DMS 273 (cell line): ENCODE measurements around the gene SUSD4.
"Not testable (repeated sequence)": the region's sequence is repeated elsewhere in the genome, so short reads cannot be mapped to it uniquely, and the experiment has no call there.

Experiments
- DNase-seq: peaks from one replicate; lab custom pipeline; 2025; ENCODE audit not compliant: unreplicated experiment; lab: John Stamatoyannopoulos, UW

Gene SUSD4

GRCh38 chr1:223257856-223258550 lies 106.0 kb downstream of the SUSD4 start:
- DNase-seq: no peak

DNA sequence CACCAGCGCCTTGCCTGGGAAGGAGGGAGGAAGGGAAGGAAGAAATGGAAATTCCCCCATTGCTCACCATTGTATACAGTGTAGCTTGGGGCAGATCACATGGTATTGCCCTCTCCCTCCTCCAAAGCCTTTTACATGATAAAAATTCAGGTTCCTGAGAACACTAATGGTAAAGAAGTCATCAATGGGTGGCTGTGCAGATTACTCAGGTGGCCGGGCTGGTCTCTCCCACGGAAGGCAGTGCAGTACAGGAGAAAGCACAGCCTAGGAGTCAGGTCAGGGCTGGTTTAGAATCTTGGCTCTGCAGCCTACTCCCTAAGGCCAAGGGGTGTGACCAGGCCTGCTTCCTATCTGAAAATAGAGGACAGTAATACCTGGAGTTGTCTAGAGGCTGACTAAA lies 107.9 kb downstream of the SUSD4 start:
- no peak for DNase-seq

DNA sequence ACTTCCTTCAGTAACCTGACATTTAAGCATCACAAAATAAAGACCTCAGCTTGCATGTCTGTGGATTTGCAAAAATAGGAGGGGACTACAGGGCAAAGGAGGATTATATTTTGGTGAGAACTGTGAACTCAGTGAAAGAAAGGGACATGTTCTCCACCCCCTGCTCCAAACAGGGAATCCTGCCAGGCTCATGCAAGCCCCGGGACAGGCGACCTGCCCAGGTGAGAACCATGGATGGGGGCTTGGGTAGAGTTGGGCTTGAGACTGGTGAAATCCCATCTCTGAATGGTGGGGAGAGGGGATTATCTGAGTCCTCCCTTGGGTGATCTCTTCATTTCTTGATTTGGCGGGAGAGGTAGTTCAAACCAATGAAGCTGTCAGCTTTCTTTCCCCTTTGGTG lies 110.1 kb downstream of the SUSD4 start:
- DNase-seq: no peak

GRCh38 chr1:223251387-223251786 lies 112.6 kb downstream of the SUSD4 start:
- not testable (repeated sequence) for DNase-seq

DNA sequence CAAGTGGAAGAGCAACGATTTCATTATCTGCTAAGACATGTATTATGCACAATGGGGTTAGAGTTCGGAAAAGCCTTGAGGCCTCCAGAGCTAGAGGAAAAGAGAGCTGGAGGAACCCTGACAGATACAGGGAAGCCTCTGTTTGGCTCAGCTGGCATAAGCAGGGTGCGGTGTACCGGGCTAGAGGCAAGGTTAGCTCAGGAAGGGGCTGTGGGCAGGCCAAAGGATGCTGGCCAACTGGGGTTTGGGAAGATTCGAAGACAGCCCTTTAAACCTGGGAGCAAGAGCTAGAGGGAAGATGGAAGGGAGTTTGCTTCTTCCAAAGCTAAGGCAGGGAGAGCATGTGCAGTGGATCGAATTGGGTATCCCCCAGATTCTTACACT lies 113.4 kb downstream of the SUSD4 start:
- DNase-seq: no peak

- peak; percentile 52 for DNase-seq
Observed at GRCh38 chr1:223249854-223250631, 113.9 kb downstream of the SUSD4 start.

DNA sequence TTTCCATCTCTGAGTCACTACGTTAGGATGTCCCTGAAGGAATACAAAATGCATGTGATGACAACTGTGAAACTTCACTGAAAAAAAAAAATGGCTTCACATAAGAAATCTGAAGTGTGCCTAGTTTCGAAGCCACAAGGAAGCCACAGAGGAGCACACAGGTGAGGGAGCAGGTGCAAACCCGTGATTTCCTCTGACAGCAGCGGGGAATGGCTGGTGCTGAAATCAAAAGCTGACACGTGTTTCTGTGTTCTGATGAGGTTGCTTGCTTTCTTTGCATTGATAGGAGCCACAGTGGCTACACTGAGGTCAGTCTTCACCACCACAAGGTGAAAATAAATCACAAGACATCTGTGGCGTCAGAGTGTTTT lies 115.2 kb downstream of the SUSD4 start:
- DNase-seq: no peak

DNA sequence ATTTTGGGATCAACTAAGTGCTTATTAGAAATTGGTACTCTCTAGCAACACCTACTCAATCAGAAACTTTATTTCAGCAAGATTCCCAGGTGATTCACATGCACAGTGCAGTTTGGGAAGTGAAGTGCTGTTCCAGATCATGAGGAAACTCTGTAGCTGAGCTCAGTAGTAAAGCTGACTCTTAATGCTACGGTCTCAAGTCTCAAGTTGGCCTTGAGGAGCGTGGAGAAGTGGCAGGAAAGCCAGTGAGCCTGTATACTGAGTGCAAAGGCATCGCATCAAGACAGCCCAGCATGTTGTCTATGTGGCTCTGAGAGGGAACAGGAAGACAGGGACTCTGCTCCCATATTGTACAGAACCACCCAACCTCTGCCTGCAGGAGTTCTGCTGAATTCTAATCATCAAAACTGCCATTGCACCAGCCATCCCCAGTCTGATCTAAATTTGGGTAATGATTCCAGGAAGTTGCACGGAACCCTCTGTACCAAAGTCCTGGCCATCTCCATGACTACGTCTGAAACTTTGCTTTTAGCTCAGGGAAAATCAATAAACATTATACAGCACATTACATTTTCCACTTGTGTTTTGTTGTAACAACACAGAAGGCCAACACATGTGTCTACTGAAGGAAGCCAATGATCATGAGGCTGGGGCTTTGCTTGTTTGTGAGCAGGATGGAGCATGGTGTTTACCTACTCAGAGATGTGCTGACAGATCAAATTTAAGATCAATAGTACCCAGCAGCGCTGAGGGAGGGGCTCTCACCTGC lies 115.8 kb downstream of the SUSD4 start:
- DNase-seq: no peak

- DNase-seq: no peak
Observed at GRCh38 chr1:223246476-223247112, 117.4 kb downstream of the SUSD4 start.

GRCh38 chr1:223245983-223246382 lies 118.0 kb downstream of the SUSD4 start:
- no peak for DNase-seq

DNA sequence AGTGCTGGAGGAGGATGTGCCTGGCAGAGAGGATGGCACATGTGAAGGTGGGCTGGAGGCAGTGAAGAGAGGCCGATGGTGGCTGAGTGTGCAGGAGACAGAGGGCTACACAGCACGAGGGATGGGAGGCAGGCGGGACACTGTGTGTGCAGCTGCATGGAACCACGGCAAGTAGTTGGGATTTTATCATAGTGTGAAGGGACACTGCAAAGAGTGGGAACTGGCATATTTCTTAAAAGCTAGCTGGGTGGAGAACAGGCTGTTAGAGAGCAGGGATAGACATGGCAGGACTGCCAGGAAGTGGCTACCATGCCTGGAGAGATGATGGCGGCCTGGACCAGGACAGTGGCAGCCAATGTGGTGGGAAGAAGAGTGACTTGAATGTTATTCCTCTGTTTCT lies 118.6 kb downstream of the SUSD4 start:
- DNase-seq: no peak

- peak; percentile 24 for DNase-seq
Observed at GRCh38 chr1:223244366-223245103, 119.4 kb downstream of the SUSD4 start.

GRCh38 chr1:223243441-223244050 lies 120.4 kb downstream of the SUSD4 start:
- no peak for DNase-seq

DNA sequence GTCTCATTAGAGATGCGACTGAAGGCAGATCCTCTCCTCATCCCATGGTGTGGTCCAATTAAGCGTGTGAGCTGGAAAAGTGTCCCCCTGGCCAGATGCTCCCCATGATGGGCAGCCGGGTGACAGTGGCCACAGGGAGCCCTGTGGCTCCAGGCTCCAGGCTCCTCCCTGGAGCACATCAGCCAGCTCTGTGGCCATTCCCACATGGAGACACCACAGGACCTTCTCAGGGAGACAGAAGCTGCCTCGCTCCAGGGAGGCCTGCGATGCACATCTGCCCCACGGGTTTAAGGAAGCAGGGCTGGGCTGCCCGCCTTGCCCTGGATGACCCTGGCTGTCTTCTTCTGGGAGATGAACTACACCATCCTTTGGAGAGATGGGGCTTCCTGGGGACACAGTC lies 121.0 kb downstream of the SUSD4 start:
- DNase-seq: no peak

DNA sequence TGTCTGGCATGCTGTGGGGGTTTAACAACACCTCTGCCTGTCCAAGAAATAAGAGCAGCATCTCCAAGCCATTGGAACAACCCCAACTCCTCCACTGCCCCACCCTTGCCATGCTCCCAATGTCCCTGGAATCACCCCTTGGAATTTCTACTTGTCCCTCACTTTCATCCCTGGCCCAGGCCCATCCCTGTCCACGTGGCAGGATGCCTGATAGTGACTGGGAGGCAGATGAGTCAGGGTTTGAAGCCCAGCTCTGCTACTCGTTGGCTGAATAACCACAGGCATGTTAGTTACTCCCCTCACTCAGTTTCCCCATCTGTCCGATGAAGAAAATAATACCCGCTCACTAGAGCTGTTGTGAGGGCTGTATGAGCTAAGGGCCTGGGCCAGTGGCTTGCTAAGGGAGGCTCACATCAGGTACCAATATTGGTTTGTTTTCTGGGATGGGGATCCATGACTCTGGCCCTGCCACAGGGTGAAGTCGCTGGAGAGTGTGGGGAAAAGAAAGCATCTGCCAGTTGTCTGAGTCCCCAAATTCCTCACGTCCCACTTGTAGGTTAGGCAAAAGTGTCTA lies 121.5 kb downstream of the SUSD4 start:
- DNase-seq: no peak

DNA sequence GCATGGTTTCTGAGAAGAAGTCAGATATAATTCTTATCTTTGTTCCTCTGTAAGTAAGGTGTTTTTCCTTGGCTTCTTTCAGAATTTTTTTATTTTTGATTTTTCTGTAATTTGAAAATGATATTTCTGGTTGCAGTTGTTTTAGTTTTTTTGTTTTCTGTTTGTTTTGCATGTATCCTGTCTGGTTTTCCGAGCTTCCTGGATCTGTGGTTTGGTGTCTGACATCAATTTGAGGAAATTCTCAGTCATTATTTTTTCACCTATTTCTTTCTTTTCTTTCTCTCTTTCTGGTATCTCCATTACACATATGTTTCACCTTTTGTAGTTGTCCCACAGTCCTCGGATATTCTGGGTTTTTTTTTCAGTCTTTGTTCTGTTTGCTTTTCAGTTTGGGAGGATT lies 123.9 kb downstream of the SUSD4 start:
- DNase-seq: no peak

GRCh38 chr1:223235091-223235490 lies 128.9 kb downstream of the SUSD4 start:
- DNase-seq: no peak

- DNase-seq: no peak
Observed at GRCh38 chr1:223234534-223234933, 129.4 kb downstream of the SUSD4 start.

GRCh38 chr1:223234170-223234514 lies 129.8 kb downstream of the SUSD4 start:
- DNase-seq: no peak
